ENCODE data around the gene RUBCNL.

DNA sequence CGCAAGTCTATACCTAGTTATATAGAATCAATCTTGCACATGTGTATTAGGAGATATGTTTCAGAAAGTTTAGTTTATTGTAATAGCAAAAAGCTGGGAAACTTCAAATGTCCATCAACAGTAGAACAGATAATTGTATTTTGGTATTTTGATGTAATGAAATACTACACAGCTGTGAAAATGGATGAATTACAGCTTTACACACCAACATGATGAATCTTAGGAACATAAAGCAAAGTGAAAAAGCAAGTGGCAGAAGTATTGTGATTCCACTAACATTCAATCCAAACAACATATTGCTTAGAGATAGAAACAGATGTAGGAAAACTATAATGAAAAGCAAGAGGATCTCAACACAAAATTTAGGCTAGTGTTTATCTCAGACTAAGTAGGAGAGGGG is 72.5 kb downstream of the RUBCNL start:
- no peak for TF ChIP-seq CTCF (IDR thresholded peaks at IDR 0.05; ENCODE audit: extremely low read depth in 1 of 2, insufficient read depth in 1 of 2, low read depth in 1 of 2, low read length in 2 of 2)
- TF ChIP-seq POLR2A (IDR thresholded peaks at IDR 0.05; ENCODE audit: low read depth, low read length) = no peak
